Measurements from ENCODE around the gene APLP2.

DNA sequence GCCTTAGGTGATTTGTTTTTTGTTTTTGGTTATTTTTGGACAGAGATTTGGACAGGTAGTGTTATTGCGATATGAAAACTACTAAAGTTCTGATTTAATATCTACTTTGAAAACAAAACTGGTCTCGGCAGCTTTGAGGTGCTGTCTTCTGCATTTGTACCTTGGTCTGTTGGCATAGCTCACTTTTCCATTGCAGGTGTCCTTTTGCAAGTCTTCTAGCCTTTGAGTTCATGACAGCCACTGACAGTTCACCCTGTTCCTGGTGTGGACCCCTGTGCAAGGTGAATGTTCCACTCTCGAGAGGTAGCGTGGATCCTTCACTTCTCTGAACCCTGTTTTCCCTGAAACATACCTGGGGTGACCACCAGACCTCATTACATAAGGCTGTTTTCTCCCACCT lies 45.0 kb downstream of the APLP2 start:
- TF ChIP-seq CTCF (IDR thresholded peaks at IDR 0.05) (no peak), POLR2A (IDR thresholded peaks at IDR 0.05) (no peak)
